Spleen (tissue), 7 donors: Measurements from ENCODE around the gene CACNA2D3.

Source experiments
- POLR2AphosphoS5 ChIP-seq, 3 donors: sonication (generic); formaldehyde crosslinking; IDR thresholded peaks; one replicate each; pipeline ENCODE4 v1.5.1; 2017; ENCODE audit warnings: antibody characterized with exemption in 3 of 3
- TF ChIP-seq, protein P1 (sequence below), 11 experiments: fragments of 200-600 bp in 7 of 11; fragments of 450-650 bp in 4 of 11; sonication (generic) in 4 of 11; IDR thresholded peaks in 8 of 11; conservative IDR thresholded peaks in 3 of 11; 1 replicate in 7 of 11; 2 replicates in 4 of 11; pipeline versions ENCODE4 v1.4.0 to v1.8.0; 2016 to 2021; ENCODE audit warnings: antibody characterized with exemption in 11 of 11, inconsistent platforms in 4 of 11, mild to moderate bottlenecking in 1 of 11
- donor health status: DM: no; HTN: no; CAD: no; lungs with moderate emphysema.
- donor health status: DM: no; HTN: no; CAD: no.
- donor health status: DM: no; HTN: no; CAD: no.

DNA sequence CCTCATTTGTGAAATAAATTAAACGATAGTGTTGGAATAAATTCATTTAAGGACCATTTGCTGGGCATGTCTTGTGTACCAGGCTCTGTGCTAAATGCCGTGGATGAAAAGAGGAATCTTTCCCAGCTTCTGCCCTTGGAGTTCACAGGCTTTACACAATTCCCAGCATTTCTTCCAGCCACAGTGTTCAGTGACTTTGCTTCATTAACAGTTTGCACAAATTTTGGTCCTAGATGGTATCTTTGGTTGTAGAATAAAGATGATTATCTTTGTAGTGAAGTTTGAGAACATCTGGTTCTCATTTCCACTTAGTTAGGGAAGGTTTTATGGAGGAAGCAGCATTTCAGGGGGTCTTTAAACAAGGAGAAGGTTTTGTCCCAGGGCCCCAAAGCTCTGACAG, 705.4 kb downstream of the CACNA2D3 start:
- TF ChIP-seq, protein P1, sequence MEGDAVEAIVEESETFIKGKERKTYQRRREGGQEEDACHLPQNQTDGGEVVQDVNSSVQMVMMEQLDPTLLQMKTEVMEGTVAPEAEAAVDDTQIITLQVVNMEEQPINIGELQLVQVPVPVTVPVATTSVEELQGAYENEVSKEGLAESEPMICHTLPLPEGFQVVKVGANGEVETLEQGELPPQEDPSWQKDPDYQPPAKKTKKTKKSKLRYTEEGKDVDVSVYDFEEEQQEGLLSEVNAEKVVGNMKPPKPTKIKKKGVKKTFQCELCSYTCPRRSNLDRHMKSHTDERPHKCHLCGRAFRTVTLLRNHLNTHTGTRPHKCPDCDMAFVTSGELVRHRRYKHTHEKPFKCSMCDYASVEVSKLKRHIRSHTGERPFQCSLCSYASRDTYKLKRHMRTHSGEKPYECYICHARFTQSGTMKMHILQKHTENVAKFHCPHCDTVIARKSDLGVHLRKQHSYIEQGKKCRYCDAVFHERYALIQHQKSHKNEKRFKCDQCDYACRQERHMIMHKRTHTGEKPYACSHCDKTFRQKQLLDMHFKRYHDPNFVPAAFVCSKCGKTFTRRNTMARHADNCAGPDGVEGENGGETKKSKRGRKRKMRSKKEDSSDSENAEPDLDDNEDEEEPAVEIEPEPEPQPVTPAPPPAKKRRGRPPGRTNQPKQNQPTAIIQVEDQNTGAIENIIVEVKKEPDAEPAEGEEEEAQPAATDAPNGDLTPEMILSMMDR (IDR thresholded peaks at IDR 0.05 in 8 of 11, conservative IDR thresholded peaks at IDR 0.05 in 3 of 11): no peak
- TF ChIP-seq POLR2AphosphoS5 (IDR thresholded peaks at IDR 0.05): no peak
